PC-3 (cell line): Measurements from ENCODE around the gene AADACL4.

Experiments used
- CTCF ChIP-seq: fragments of 300-600 bp; sonication (generic); conservative IDR thresholded peaks from 2 replicates; pipeline ENCODE4 v1.5.1; 2017; ENCODE audit warnings: antibody characterized with exemption, low read depth, mild to moderate bottlenecking, low read length
- EZH2phosphoT487 ChIP-seq: fragments of 300-600 bp; sonication (generic); IDR thresholded peaks from 2 replicates; pipeline ENCODE4 v1.6.1; 2018; ENCODE audit warnings: mild to moderate bottlenecking, antibody characterized with exemption, low read length, borderline replicate concordance

GRCh38 chr1:12677565-12677964, 33.7 kb downstream of the AADACL4 start:
- TF ChIP-seq CTCF: no peak
- TF ChIP-seq EZH2phosphoT487: no peak
